ENCODE measurements around the gene KIF27.
"Not testable (repeated sequence)": the region's sequence is repeated elsewhere in the genome, so short reads cannot be mapped to it uniquely, and the experiment has no call there.

The KIF27 gene

DNA sequence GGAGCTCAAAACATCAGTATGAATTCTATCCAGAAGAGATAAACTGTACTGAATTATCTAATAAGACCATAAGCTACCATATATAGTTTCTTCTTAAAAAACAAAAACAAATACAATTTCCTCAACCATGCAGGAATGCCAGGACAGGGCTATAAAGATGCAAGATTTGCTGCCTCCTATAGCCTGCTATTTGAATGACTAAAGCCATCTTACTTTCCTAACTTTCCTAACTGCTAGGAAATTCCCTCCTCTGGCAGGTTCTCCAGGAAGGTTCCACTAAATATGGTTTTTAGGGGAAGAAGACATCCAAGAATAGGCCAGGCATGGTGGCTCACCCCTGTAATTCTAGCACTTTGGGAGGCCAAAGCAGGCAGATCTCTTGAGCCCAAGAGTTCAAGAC is 15.1 kb downstream of the KIF27 start:
- H3K27me3 ChIP-seq (ENCODE audit: control insufficient read depth, low read length): no peaks in the 10 kb centered on the region
- no peak overlapping the region for H3K4me2 ChIP-seq (ENCODE audit: low read length)
- no peaks in the 10 kb centered on the region for H3K36me3 ChIP-seq (ENCODE audit: control insufficient read depth, low read length)
- H3K79me2 ChIP-seq (ENCODE audit: control insufficient read depth, low read length): no peaks in the 10 kb centered on the region
- no peaks in the 10 kb centered on the region for H4K20me1 ChIP-seq (ENCODE audit: control insufficient read depth, insufficient read depth, low read depth, low read length)
- no peaks in the 10 kb centered on the region for H3F3A ChIP-seq (ENCODE audit: control insufficient read depth, insufficient read depth)
- H3K9me2 ChIP-seq (replicated peaks; ENCODE audit: control insufficient read depth, low read length): no peaks in the 10 kb centered on the region
- H3K4me3 ChIP-seq (ENCODE audit: low read length): no peak overlapping the region
- no peaks in the 10 kb centered on the region for H3K9me3 ChIP-seq (ENCODE audit: control insufficient read depth, insufficient read depth, low read length)
- no peak overlapping the region for H3K27ac ChIP-seq (ENCODE audit: low read depth, low read length)
- no peaks in the 10 kb centered on the region for H3K4me1 ChIP-seq (ENCODE audit: control insufficient read depth, low read length)
- TF ChIP-seq, protein P1, sequence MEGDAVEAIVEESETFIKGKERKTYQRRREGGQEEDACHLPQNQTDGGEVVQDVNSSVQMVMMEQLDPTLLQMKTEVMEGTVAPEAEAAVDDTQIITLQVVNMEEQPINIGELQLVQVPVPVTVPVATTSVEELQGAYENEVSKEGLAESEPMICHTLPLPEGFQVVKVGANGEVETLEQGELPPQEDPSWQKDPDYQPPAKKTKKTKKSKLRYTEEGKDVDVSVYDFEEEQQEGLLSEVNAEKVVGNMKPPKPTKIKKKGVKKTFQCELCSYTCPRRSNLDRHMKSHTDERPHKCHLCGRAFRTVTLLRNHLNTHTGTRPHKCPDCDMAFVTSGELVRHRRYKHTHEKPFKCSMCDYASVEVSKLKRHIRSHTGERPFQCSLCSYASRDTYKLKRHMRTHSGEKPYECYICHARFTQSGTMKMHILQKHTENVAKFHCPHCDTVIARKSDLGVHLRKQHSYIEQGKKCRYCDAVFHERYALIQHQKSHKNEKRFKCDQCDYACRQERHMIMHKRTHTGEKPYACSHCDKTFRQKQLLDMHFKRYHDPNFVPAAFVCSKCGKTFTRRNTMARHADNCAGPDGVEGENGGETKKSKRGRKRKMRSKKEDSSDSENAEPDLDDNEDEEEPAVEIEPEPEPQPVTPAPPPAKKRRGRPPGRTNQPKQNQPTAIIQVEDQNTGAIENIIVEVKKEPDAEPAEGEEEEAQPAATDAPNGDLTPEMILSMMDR (IDR thresholded peaks at IDR 0.05; ENCODE audit: low read depth, low read length, poor library complexity, severe bottlenecking): no peak
- no peak for TF ChIP-seq EZH2phosphoT487 (IDR thresholded peaks at IDR 0.05; ENCODE audit: borderline replicate concordance, low read length)

DNA sequence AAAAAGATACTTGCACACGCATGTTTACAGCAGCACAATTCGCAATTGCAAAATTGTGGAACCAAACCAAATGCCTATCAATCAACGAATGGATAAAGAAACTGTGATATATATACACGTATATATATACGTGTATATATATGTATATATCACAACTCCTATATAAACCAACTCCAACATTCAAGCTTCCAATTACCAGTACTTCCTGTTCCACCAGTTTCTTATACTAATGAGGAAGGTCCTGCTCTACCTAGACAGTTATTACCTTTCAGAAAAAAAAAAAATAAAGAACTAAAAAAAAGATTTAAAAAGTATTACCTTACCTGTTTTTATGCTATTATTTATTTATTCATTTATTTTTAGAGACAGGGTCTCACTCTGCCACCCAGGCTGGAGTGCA is 20.6 kb downstream of the KIF27 start:
- H3K79me2 ChIP-seq (ENCODE audit: control insufficient read depth, low read length); H3K4me3 ChIP-seq (ENCODE audit: low read length); H4K20me1 ChIP-seq (ENCODE audit: control insufficient read depth, insufficient read depth, low read depth, low read length); H3K27me3 ChIP-seq (ENCODE audit: control insufficient read depth, low read length); H3K36me3 ChIP-seq (ENCODE audit: control insufficient read depth, low read length); H3K4me2 ChIP-seq (ENCODE audit: low read length); H3K4me1 ChIP-seq (ENCODE audit: control insufficient read depth, low read length); H3K9me2 ChIP-seq (replicated peaks; ENCODE audit: control insufficient read depth, low read length); H3K9me3 ChIP-seq (ENCODE audit: control insufficient read depth, insufficient read depth, low read length); H3F3A ChIP-seq (ENCODE audit: control insufficient read depth, insufficient read depth); H3K27ac ChIP-seq (ENCODE audit: low read depth, low read length): not testable (repeated sequence)

DNA sequence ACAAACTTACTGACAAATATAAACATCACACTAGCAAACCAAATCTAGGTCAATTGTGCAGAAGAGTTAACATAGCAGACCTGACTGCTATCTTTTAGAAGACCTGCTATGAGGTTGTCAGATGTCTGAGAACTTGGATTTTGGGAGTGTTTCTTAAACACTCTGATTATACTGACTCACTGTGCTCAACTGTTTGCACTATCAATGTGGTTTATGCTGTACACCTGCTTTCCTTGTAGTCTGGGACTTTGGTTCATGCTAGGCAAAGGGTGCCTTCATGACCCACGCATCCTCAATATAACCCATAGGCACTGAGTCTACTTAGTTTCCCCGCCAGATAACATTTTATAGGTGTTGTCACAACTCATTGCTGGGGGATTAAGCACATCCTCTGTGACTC is 26.9 kb downstream of the KIF27 start:
- H3K27me3 ChIP-seq (ENCODE audit: control insufficient read depth, low read length); H3K79me2 ChIP-seq (ENCODE audit: control insufficient read depth, low read length); H3K4me2 ChIP-seq (ENCODE audit: low read length); H4K20me1 ChIP-seq (ENCODE audit: control insufficient read depth, insufficient read depth, low read depth, low read length); H3K36me3 ChIP-seq (ENCODE audit: control insufficient read depth, low read length); H3K9me2 ChIP-seq (replicated peaks; ENCODE audit: control insufficient read depth, low read length); H3K27ac ChIP-seq (ENCODE audit: low read depth, low read length); H3K9me3 ChIP-seq (ENCODE audit: control insufficient read depth, insufficient read depth, low read length); H3K4me3 ChIP-seq (ENCODE audit: low read length); H3K4me1 ChIP-seq (ENCODE audit: control insufficient read depth, low read length); H3F3A ChIP-seq (ENCODE audit: control insufficient read depth, insufficient read depth): not testable (repeated sequence)

DNA sequence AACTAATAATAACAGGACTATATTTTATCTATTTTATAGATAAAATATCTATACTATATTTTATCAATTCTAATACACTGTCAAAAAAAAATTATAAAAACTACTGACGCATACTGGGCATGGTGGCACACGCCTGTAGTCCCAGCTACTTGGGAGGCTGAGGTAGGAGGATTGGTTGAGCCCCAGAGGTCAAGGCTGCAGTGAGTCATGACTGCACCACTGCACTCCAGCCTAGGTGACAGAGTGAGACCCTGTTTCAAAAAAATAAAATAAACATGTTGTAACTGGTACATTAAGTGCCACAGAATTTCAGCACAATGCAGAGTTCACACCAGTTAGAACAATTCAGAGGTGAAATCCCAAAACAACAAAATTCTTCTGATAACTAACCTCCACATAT is 34.7 kb downstream of the KIF27 start:
- not testable (repeated sequence) for H3K4me1 ChIP-seq (ENCODE audit: control insufficient read depth, low read length); H3K79me2 ChIP-seq (ENCODE audit: control insufficient read depth, low read length); H3K27ac ChIP-seq (ENCODE audit: low read depth, low read length); H3K9me3 ChIP-seq (ENCODE audit: control insufficient read depth, insufficient read depth, low read length); H3K27me3 ChIP-seq (ENCODE audit: control insufficient read depth, low read length); H3K36me3 ChIP-seq (ENCODE audit: control insufficient read depth, low read length); H3K9me2 ChIP-seq (replicated peaks; ENCODE audit: control insufficient read depth, low read length); H3K4me2 ChIP-seq (ENCODE audit: low read length); H3K4me3 ChIP-seq (ENCODE audit: low read length); H4K20me1 ChIP-seq (ENCODE audit: control insufficient read depth, insufficient read depth, low read depth, low read length); H3F3A ChIP-seq (ENCODE audit: control insufficient read depth, insufficient read depth)

DNA sequence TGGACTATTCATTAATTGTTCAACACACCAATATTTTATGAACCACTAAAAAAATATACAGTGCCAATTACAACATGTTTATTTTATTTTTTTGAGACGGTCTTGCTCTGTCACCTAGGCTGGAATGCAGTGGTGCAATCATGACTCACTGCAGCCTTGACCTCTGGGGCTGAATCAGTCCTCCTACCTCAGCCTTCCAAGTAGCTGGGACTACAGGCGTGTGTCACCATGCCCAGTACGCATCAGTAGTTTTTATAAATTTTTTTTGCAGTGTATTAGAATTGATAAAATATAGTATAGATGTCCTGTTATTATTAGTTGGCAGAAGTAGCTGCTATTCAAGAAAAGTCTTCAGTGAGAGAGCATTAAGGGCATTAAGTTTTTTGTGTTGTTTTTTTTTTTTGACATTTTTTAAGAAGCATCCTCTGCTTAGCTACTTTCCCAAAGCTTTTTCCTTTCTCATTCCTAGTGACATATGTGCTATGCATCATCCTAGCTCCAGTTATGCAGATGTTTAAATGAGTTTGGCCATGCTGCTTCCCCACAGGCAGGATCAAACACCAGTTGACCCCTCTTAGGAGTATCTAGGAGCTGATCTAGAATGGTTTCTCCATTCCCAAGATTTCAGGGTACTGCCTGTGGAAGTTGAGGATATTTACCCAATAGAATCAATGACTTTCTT is 35.5 kb downstream of the KIF27 start:
- not testable (repeated sequence) for H3K79me2 ChIP-seq (ENCODE audit: control insufficient read depth, low read length); H3K9me3 ChIP-seq (ENCODE audit: control insufficient read depth, insufficient read depth, low read length); H3K36me3 ChIP-seq (ENCODE audit: control insufficient read depth, low read length); H3K9me2 ChIP-seq (replicated peaks; ENCODE audit: control insufficient read depth, low read length); H3K4me1 ChIP-seq (ENCODE audit: control insufficient read depth, low read length); H3K27me3 ChIP-seq (ENCODE audit: control insufficient read depth, low read length); H4K20me1 ChIP-seq (ENCODE audit: control insufficient read depth, insufficient read depth, low read depth, low read length); H3K27ac ChIP-seq (ENCODE audit: low read depth, low read length); H3K4me3 ChIP-seq (ENCODE audit: low read length); H3F3A ChIP-seq (ENCODE audit: control insufficient read depth, insufficient read depth); H3K4me2 ChIP-seq (ENCODE audit: low read length)

DNA sequence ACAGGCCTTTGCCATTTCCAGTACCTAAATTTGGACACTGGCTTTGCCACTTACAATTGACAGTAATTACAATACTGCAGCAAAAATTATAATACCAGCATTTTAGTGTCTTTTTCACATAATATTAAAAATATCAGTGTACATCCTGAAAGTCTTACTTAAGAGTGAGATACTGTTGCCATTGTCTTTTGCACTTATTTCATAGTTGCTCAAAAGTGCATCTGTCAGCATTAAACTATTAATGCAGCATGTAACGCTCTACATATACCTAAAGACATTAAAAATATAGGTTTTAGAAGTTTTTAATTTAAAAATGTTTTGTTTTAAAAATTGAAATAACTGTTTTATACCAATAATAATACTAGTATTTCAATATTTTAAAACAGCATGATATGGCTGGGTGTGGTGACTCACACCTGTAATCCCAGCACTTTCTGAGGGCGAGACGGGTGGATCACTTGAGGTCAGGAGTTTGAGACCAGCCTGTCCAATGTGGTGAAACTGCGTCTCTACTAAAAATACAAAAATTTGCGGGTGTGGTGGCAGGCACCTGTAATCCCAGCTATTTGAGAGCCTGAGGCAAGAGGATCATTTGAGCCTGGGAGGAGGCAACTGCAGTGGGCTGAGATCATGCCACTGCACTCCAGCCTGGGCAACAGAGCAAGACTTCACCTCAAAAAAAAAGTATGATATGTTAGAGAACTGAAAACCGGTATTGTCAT is 39.4 kb downstream of the KIF27 start:
- not testable (repeated sequence) for H3K4me2 ChIP-seq (ENCODE audit: low read length); H3K79me2 ChIP-seq (ENCODE audit: control insufficient read depth, low read length); H3K4me1 ChIP-seq (ENCODE audit: control insufficient read depth, low read length); H3K27ac ChIP-seq (ENCODE audit: low read depth, low read length); H3K36me3 ChIP-seq (ENCODE audit: control insufficient read depth, low read length); H3F3A ChIP-seq (ENCODE audit: control insufficient read depth, insufficient read depth); H3K9me3 ChIP-seq (ENCODE audit: control insufficient read depth, insufficient read depth, low read length); H3K27me3 ChIP-seq (ENCODE audit: control insufficient read depth, low read length); H4K20me1 ChIP-seq (ENCODE audit: control insufficient read depth, insufficient read depth, low read depth, low read length); H3K9me2 ChIP-seq (replicated peaks; ENCODE audit: control insufficient read depth, low read length); H3K4me3 ChIP-seq (ENCODE audit: low read length)

DNA sequence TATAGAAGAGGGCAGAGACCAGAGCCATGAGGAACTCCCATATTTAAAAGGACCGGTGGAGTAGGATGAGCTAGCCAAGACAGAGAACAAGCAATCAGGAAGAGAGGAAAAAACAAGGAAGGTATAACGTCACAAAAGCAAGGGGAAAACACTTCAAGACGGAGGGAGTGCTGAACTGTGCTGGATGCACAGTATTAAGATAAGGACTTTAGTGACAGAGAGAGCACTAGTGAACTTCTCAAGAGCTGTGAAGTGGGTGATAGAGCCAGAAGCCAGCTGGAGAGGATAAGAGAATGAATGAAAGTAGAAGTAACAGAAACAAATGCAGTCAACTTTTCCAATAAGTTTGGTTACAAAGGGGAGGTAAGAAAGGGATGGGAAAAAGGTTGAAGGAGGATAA is 45.7 kb downstream of the KIF27 start:
- H3K4me1 ChIP-seq (ENCODE audit: control insufficient read depth, low read length); H3K27me3 ChIP-seq (ENCODE audit: control insufficient read depth, low read length); H3K9me3 ChIP-seq (ENCODE audit: control insufficient read depth, insufficient read depth, low read length): not testable (repeated sequence)

More for the DNA sequence above, 45.7 kb downstream of the KIF27 start:
- H3F3A ChIP-seq (ENCODE audit: control insufficient read depth, insufficient read depth); H3K4me3 ChIP-seq (ENCODE audit: low read length); H3K9me2 ChIP-seq (replicated peaks; ENCODE audit: control insufficient read depth, low read length); H3K79me2 ChIP-seq (ENCODE audit: control insufficient read depth, low read length); H3K4me2 ChIP-seq (ENCODE audit: low read length); H4K20me1 ChIP-seq (ENCODE audit: control insufficient read depth, insufficient read depth, low read depth, low read length); H3K36me3 ChIP-seq (ENCODE audit: control insufficient read depth, low read length); H3K27ac ChIP-seq (ENCODE audit: low read depth, low read length): not testable (repeated sequence)
